H1 (cell line): ENCODE measurements around the gene SSUH2. TPM values are rescaled to one million over a fixed set of nuclear protein-coding genes. Genes with fewer than 3 reads are reported as not detected.

Experiments
- BRCA1 ChIP-seq: IDR thresholded peaks from 2 replicates; pipeline ENCODE4 v1.6.1; 2012; ENCODE audit warnings: low read depth, low read length, improper control_type of control experiment
- CEBPB ChIP-seq: IDR thresholded peaks from 2 replicates; pipeline ENCODE4 v1.6.1; 2012; ENCODE audit warnings: low read depth, low read length
- HDAC2 ChIP-seq, 2 experiments: fragments of 300-600 bp in 1 of 2; sonication (generic) in 1 of 2; IDR thresholded peaks; 2 replicates each; pipeline ENCODE4 v1.6.1; 2011 to 2012; ENCODE audit warnings: low read depth in 2 of 2, low read length in 2 of 2, mild to moderate bottlenecking in 2 of 2, moderate library complexity in 2 of 2, borderline replicate concordance in 1 of 2, inconsistent platforms in 1 of 2
- JUND ChIP-seq: IDR thresholded peaks from 2 replicates; pipeline ENCODE4 v1.6.1; 2011; ENCODE audit warnings: mild to moderate bottlenecking, improper control_type of control experiment, low read length
- KDM1A ChIP-seq: fragments of 200-600, 300-600 bp; sonication (generic); IDR thresholded peaks from 2 replicates; pipeline ENCODE4 v1.7.1; 2016; ENCODE audit warnings: mild to moderate bottlenecking, low read length, borderline replicate concordance
- PHF8 ChIP-seq: fragments of 200-600 bp; sonication (generic); conservative IDR thresholded peaks from 2 replicates; pipeline ENCODE4 v1.7.1; 2012; ENCODE audit warnings: low read depth, mild to moderate bottlenecking, inconsistent platforms, low read length, moderate library complexity
- POLR2A ChIP-seq, 2 experiments: IDR thresholded peaks; 1 replicate in 1 of 2; 2 replicates in 1 of 2; pipeline ENCODE4 v1.6.1; 2011; ENCODE audit warnings: low read depth in 2 of 2, low read length in 2 of 2, mild to moderate bottlenecking in 2 of 2; ENCODE audit errors: control extremely low read depth in 1 of 2
- POU5F1 ChIP-seq: IDR thresholded peaks from 2 replicates; pipeline ENCODE4 v1.6.1; 2011; ENCODE audit warnings: low read depth, mild to moderate bottlenecking, low read length, moderate library complexity
- RFX5 ChIP-seq: IDR thresholded peaks from 2 replicates; pipeline ENCODE4 v1.6.1; 2011; ENCODE audit warnings: low read depth, low read length, improper control_type of control experiment, borderline replicate concordance
- SUZ12 ChIP-seq: fragments of 200-600 bp; sonication (generic); IDR thresholded peaks from 2 replicates; pipeline ENCODE4 v1.6.1; 2012; ENCODE audit warnings: mild to moderate bottlenecking, inconsistent platforms, low read length, moderate library complexity, mixed read lengths
- TAF7 ChIP-seq: optimal IDR thresholded peaks from 2 replicates; pipeline ENCODE3; 2011; ENCODE audit warnings: low read depth, mild to moderate bottlenecking, inconsistent platforms, low read length, moderate library complexity, borderline replicate concordance
- YY1 ChIP-seq: IDR thresholded peaks from 2 replicates; pipeline ENCODE4 v1.6.1; 2011; ENCODE audit warnings: low read depth, mild to moderate bottlenecking, low read length
- polyA plus RNA-seq, 7 experiments: library from polyadenylated mRNA; depleted of rRNA in 3 of 7; stranded (reverse) in 5 of 7; unstranded in 2 of 7; fragments of >200 nt in 5 of 7; fragments of 200-250 nt in 2 of 7; gene quantifications; 1 replicate in 5 of 7; 2 replicates in 1 of 7; 4 replicates in 1 of 7; pipeline versions ENCODE4 v1.2.1 to v1.2.3, GENCODE V29; 2011 to 2013; ENCODE audit warnings: missing spikeins in 2 of 7, mixed read lengths in 2 of 7
- total RNA-seq: library from RNA; stranded (reverse); fragmentation: NEBNext Ultra II Directional; extraction: Animal tissue kit (Norgen Biotek cat#: 25700); gene quantifications from 2 replicates; pipeline ENCODE4 v1.2.1, GENCODE V29; 2021
- TF ChIP-seq, protein P1 (sequence below): fragments of 300-600 bp; sonication (generic); IDR thresholded peaks from 2 replicates; pipeline ENCODE4 v1.7.1; 2012; ENCODE audit warnings: low read length, moderate library complexity, mild to moderate bottlenecking, inconsistent platforms; ENCODE audit not compliant: insufficient replicate concordance

SSUH2 gene
- total and polyA plus RNA-seq, 2 of the 8 experiments (the other 6 are each of a cell fraction or from before 2014, with no cell fraction given) = 0.62 to 0.69 TPM

DNA sequence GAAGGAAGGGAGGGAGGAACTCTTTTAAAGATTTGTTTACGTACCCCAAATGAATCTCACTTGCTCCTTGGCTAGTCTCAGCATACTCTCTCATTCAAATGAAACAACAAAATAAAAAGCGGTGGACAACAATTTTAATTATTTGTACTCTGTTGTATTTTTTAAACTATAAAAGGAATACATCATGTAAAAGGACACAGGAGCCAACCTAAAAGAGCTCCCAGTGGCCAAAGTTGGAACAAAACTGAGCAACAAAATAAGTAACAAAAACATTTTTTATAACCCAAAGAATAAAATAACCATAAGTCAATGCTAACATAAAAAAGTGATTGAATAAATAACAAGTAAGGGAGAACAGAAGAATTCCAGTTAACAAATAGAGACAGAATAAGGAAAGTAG lies 24.4 kb upstream of the SSUH2 start (continued):
- TF ChIP-seq, protein P1, sequence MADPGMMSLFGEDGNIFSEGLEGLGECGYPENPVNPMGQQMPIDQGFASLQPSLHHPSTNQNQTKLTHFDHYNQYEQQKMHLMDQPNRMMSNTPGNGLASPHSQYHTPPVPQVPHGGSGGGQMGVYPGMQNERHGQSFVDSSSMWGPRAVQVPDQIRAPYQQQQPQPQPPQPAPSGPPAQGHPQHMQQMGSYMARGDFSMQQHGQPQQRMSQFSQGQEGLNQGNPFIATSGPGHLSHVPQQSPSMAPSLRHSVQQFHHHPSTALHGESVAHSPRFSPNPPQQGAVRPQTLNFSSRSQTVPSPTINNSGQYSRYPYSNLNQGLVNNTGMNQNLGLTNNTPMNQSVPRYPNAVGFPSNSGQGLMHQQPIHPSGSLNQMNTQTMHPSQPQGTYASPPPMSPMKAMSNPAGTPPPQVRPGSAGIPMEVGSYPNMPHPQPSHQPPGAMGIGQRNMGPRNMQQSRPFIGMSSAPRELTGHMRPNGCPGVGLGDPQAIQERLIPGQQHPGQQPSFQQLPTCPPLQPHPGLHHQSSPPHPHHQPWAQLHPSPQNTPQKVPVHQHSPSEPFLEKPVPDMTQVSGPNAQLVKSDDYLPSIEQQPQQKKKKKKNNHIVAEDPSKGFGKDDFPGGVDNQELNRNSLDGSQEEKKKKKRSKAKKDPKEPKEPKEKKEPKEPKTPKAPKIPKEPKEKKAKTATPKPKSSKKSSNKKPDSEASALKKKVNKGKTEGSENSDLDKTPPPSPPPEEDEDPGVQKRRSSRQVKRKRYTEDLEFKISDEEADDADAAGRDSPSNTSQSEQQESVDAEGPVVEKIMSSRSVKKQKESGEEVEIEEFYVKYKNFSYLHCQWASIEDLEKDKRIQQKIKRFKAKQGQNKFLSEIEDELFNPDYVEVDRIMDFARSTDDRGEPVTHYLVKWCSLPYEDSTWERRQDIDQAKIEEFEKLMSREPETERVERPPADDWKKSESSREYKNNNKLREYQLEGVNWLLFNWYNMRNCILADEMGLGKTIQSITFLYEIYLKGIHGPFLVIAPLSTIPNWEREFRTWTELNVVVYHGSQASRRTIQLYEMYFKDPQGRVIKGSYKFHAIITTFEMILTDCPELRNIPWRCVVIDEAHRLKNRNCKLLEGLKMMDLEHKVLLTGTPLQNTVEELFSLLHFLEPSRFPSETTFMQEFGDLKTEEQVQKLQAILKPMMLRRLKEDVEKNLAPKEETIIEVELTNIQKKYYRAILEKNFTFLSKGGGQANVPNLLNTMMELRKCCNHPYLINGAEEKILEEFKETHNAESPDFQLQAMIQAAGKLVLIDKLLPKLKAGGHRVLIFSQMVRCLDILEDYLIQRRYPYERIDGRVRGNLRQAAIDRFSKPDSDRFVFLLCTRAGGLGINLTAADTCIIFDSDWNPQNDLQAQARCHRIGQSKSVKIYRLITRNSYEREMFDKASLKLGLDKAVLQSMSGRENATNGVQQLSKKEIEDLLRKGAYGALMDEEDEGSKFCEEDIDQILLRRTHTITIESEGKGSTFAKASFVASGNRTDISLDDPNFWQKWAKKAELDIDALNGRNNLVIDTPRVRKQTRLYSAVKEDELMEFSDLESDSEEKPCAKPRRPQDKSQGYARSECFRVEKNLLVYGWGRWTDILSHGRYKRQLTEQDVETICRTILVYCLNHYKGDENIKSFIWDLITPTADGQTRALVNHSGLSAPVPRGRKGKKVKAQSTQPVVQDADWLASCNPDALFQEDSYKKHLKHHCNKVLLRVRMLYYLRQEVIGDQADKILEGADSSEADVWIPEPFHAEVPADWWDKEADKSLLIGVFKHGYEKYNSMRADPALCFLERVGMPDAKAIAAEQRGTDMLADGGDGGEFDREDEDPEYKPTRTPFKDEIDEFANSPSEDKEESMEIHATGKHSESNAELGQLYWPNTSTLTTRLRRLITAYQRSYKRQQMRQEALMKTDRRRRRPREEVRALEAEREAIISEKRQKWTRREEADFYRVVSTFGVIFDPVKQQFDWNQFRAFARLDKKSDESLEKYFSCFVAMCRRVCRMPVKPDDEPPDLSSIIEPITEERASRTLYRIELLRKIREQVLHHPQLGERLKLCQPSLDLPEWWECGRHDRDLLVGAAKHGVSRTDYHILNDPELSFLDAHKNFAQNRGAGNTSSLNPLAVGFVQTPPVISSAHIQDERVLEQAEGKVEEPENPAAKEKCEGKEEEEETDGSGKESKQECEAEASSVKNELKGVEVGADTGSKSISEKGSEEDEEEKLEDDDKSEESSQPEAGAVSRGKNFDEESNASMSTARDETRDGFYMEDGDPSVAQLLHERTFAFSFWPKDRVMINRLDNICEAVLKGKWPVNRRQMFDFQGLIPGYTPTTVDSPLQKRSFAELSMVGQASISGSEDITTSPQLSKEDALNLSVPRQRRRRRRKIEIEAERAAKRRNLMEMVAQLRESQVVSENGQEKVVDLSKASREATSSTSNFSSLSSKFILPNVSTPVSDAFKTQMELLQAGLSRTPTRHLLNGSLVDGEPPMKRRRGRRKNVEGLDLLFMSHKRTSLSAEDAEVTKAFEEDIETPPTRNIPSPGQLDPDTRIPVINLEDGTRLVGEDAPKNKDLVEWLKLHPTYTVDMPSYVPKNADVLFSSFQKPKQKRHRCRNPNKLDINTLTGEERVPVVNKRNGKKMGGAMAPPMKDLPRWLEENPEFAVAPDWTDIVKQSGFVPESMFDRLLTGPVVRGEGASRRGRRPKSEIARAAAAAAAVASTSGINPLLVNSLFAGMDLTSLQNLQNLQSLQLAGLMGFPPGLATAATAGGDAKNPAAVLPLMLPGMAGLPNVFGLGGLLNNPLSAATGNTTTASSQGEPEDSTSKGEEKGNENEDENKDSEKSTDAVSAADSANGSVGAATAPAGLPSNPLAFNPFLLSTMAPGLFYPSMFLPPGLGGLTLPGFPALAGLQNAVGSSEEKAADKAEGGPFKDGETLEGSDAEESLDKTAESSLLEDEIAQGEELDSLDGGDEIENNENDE = no peak
- no peak for TF ChIP-seq PHF8
- no peak for TF ChIP-seq HDAC2 (IDR thresholded peaks at IDR 0.05; ENCODE audit: borderline replicate concordance in 1 of 2, low read depth in 2 of 2, low read length in 2 of 2)
- TF ChIP-seq POLR2A (IDR thresholded peaks at IDR 0.05; ENCODE audit: control extremely low read depth in 1 of 2, low read depth in 2 of 2, low read length in 2 of 2) = no peak
- no peak for TF ChIP-seq TAF7
- no peak for TF ChIP-seq JUND
- no peak for TF ChIP-seq CEBPB
- TF ChIP-seq SUZ12 = no peak
- TF ChIP-seq RFX5 = no peak
- TF ChIP-seq KDM1A = no peak
- no peak for TF ChIP-seq BRCA1
- TF ChIP-seq YY1 = no peak
- no peak for TF ChIP-seq POU5F1
